Gastrocnemius medialis (tissue), 4 donors: ENCODE data around the gene PARD3B. TPM values are rescaled to one million over a fixed set of nuclear protein-coding genes. Genes with fewer than 3 reads are reported as not detected.
A peak's percentile ranks its signal among the peaks of the same experiment; 100 is the strongest.

ENCODE experiments used
- ATAC-seq, 2 donors: fragments of 150-250 bp; one replicate each; pipeline ENCODE4 v1.9.1; 2016
- DNase-seq, 2 donors: peaks; one replicate each; pipeline ENCODE4 v3.0.0-alpha.2; 2019
- H3K27ac ChIP-seq, 4 donors: fragments of 200-600 bp; sonication (generic); 1 replicate in 1 of 4; 2 replicates in 3 of 4; pipeline ENCODE4 v1.5.1; 2016 to 2018; ENCODE audit warnings: mild to moderate bottlenecking in 2 of 4, moderate library complexity in 1 of 4
- H3K27me3 ChIP-seq, 3 donors: fragments of 200-600 bp; sonication (generic) in 2 of 3; 1 replicate in 1 of 3; 2 replicates in 2 of 3; pipeline versions ENCODE4 v1.5.1 to v1.6.0; 2016 to 2019; ENCODE audit warnings: mild to moderate bottlenecking in 1 of 3, moderate library complexity in 1 of 3
- H3K36me3 ChIP-seq, 2 donors: fragments of 200-600 bp; sonication (generic) in 1 of 2; one replicate each; pipeline ENCODE4 v1.5.1; 2017 to 2018
- H3K4me1 ChIP-seq, 2 donors: fragments of 200-600 bp; sonication (generic) in 1 of 2; one replicate each; pipeline ENCODE4 v1.5.1; 2016 to 2017; ENCODE audit warnings: mild to moderate bottlenecking in 2 of 2
- H3K4me3 ChIP-seq, 4 donors: fragments of 200-600 bp; sonication (generic) in 3 of 4; 1 replicate in 1 of 4; 2 replicates in 3 of 4; pipeline ENCODE4 v1.5.1; 2016 to 2019; ENCODE audit warnings: mild to moderate bottlenecking in 2 of 4
- H3K9me3 ChIP-seq, 3 donors: fragments of 200-600 bp; sonication (generic) in 2 of 3; 1 replicate in 1 of 3; 2 replicates in 2 of 3; pipeline ENCODE4 v1.5.1; 2016 to 2019
- POLR2A ChIP-seq, 2 donors: fragments of 450-650 bp; IDR thresholded peaks; one replicate each; pipeline ENCODE4 v1.6.1; 2017; ENCODE audit warnings: antibody characterized with exemption in 2 of 2, mild to moderate bottlenecking in 2 of 2, moderate library complexity in 2 of 2
- in situ Hi-C, 4 donors: fragments of 200-750 bp; cut with MboI; loops; one replicate each; pipeline versions ENCODE4 v1.15.0 to v1.8.0; 2017; ENCODE audit warnings: low sequenced_read_pairs in 4 of 4
- intact Hi-C: fragments of 100-400 bp; cut with DNase I; formaldehyde crosslinking; loops from one replicate; pipeline ENCODE4 v1.15.1; 2023; ENCODE audit warnings: low total_unique reads
- total RNA-seq, 4 donors: library from RNA; depleted of rRNA; stranded (reverse); fragments of >200 nt; gene quantifications; one replicate each; pipeline versions ENCODE4 v1.1.0 to v1.2.3, GENCODE V29; 2016
- TF ChIP-seq, protein P1 (sequence below), 5 experiments: fragments of 450-650 bp in 3 of 5; fragments of 200-600 bp in 2 of 5; sonication (generic) in 2 of 5; IDR thresholded peaks in 4 of 5; conservative IDR thresholded peaks in 1 of 5; 1 replicate in 4 of 5; 2 replicates in 1 of 5; pipeline ENCODE4 v1.5.1; 2016 to 2019; ENCODE audit warnings: antibody characterized with exemption in 5 of 5, mild to moderate bottlenecking in 3 of 5, moderate library complexity in 3 of 5

Gene PARD3B
- total RNA-seq, 4 donors from 2014 or later, result 2.2 to 15.5 (median 4.6) TPM

DNA sequence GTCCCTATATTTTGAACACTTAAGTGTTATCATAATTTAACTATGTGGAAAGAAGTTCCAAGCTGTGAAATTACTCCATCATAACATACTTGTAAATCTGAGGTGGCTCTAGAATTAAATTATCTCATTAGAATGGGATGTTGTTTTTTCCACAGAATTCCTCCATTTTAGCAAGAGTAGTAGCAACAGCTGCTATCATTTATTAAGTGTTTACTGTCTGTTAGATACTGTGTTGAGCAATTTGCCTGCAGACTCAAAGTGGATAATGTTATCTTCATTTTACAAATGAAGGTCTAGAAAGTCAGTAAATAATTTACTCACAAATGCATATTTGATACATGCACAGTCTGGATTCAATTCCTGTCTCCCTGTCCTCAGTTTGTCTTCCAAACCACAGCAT is 632.3 kb downstream of the PARD3B start:
- Histone ChIP-seq H3K36me3 (no peaks in the 10 kb centered on the region), H3K4me3 (no peak overlapping the region), H3K27me3 (no peaks in the 10 kb centered on the region), H3K4me1 (no peaks in the 10 kb centered on the region), H3K9me3 (no peaks in the 10 kb centered on the region), H3K27ac (no peak overlapping the region)
- DNase-seq (no peak), ATAC-seq (no peak)
- intact Hi-C loops (no loop called here), in situ Hi-C loops (no loop called here)
- TF ChIP-seq POLR2A (IDR thresholded peaks at IDR 0.05), result no peak
- TF ChIP-seq, protein P1, sequence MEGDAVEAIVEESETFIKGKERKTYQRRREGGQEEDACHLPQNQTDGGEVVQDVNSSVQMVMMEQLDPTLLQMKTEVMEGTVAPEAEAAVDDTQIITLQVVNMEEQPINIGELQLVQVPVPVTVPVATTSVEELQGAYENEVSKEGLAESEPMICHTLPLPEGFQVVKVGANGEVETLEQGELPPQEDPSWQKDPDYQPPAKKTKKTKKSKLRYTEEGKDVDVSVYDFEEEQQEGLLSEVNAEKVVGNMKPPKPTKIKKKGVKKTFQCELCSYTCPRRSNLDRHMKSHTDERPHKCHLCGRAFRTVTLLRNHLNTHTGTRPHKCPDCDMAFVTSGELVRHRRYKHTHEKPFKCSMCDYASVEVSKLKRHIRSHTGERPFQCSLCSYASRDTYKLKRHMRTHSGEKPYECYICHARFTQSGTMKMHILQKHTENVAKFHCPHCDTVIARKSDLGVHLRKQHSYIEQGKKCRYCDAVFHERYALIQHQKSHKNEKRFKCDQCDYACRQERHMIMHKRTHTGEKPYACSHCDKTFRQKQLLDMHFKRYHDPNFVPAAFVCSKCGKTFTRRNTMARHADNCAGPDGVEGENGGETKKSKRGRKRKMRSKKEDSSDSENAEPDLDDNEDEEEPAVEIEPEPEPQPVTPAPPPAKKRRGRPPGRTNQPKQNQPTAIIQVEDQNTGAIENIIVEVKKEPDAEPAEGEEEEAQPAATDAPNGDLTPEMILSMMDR (IDR thresholded peaks at IDR 0.05 in 4 of 5, conservative IDR thresholded peaks at IDR 0.05 in 1 of 5), result no peak

GRCh38 chr2:205180730-205181129 is 635.5 kb downstream of the PARD3B start:
- Histone ChIP-seq H3K9me3 (no peaks in the 10 kb centered on the region), H3K4me1 (no peaks in the 10 kb centered on the region), H3K27ac (no peak overlapping the region), H3K36me3 (no peaks in the 10 kb centered on the region), H3K4me3 (no peak overlapping the region), H3K27me3 (no peaks in the 10 kb centered on the region)
- ATAC-seq, result no peak
- no peak for DNase-seq
- TF ChIP-seq POLR2A (IDR thresholded peaks at IDR 0.05), result no peak
- TF ChIP-seq, protein P1 (IDR thresholded peaks at IDR 0.05 in 4 of 5, conservative IDR thresholded peaks at IDR 0.05 in 1 of 5), result no peak
- intact Hi-C loops, result no loop called here
- in situ Hi-C loops, result no loop called here

GRCh38 chr2:205187731-205188130 is 642.5 kb downstream of the PARD3B start:
- Histone ChIP-seq H3K9me3 (no peaks in the 10 kb centered on the region), H3K4me3 (no peak overlapping the region), H3K27me3 (no peaks in the 10 kb centered on the region), H3K4me1 (no peaks in the 10 kb centered on the region), H3K36me3 (no peaks in the 10 kb centered on the region), H3K27ac (no peak overlapping the region)
- ATAC-seq, result no peak
- no peak for DNase-seq
- intact Hi-C loops, result no loop called here
- in situ Hi-C loops, result no loop called here
- TF ChIP-seq, protein P1 (IDR thresholded peaks at IDR 0.05 in 4 of 5, conservative IDR thresholded peaks at IDR 0.05 in 1 of 5), result no peak
- TF ChIP-seq POLR2A (IDR thresholded peaks at IDR 0.05), result no peak

DNA sequence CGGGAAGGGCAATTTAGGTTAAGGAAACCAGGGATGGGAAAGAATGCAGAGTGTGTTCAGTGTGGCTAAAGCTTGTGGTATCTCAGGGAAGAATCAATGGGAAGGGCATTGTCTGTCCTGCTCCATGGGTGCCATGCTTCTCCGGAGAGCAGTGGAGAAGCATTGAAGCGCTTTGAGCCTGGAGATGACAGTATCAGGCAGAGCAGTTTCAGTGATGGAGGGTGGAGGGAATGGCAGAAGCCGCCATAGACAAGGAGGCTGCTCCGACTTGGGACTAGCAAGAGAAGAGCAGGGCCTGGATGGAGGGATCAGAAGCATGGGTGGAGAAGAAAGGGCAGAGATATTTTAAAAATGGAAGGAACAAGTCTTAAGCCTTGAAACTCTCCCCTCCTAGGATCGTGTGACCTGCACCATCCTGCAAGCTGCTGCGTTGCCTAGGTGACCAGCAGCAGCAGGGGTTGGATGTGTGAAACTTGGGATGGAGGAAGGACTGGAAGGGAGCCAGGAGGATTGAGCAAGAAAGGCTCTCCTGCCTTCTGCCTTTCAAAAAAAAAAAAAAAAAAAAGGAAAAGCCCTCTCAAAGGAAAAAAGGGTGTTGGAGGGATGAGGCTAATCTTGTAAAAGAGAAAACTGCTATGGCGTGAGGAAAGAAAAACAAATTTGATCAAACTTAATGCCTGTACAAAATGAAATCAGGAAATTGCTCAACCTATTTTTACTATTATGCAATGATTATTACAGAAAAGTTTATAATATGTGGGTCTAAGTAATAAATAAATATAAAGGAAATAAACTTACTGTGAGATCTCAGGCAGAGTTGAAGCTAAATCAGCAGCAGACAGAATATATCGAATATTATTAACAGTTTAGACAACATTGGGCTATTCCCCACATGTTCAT is 643.2 kb downstream of the PARD3B start:
- Histone ChIP-seq H3K4me3 (no peak overlapping the region), H3K4me1 (no peaks in the 10 kb centered on the region), H3K27ac (no peak overlapping the region), H3K27me3 (no peaks in the 10 kb centered on the region), H3K36me3 (no peaks in the 10 kb centered on the region), H3K9me3 (no peaks in the 10 kb centered on the region)
- TF ChIP-seq, protein P1 (IDR thresholded peaks at IDR 0.05 in 4 of 5, conservative IDR thresholded peaks at IDR 0.05 in 1 of 5), result no peak
- no peak for TF ChIP-seq POLR2A (IDR thresholded peaks at IDR 0.05)
- in situ Hi-C loops, result no loop called here
- no peak for ATAC-seq
- intact Hi-C loops, result no loop called here
- peak; percentile 14 to 31 for DNase-seq
